H9 (cell line): ENCODE results near the gene GRM5. TPM values are rescaled to one million over a fixed set of nuclear protein-coding genes. Genes with fewer than 3 reads are reported as not detected.
"Not testable (repeated sequence)": the region's sequence is repeated elsewhere in the genome, so short reads cannot be mapped to it uniquely, and the experiment has no call there.

Source experiments
- DNase-seq: peaks from one replicate; pipeline ENCODE4 v3.0.0-alpha.2; 2017
- H2AFZ ChIP-seq: one replicate; pipeline ENCODE4 v1.6.1; 2013; ENCODE audit warnings: mild to moderate bottlenecking, low read length, control low read depth, moderate library complexity
- H2AK5ac ChIP-seq: 2 replicates; pipeline ENCODE4 v1.6.1; 2013; ENCODE audit warnings: low read length, control low read depth, mixed read lengths; ENCODE audit not compliant: insufficient read length
- H2BK120ac ChIP-seq: one replicate; pipeline ENCODE4 v1.6.1; 2013; ENCODE audit warnings: low read depth, mild to moderate bottlenecking, low read length, control low read depth, inconsistent platforms; ENCODE audit not compliant: poor library complexity, severe bottlenecking
- H2BK12ac ChIP-seq: 2 replicates; pipeline ENCODE4 v1.6.1; 2013; ENCODE audit warnings: low read length, control low read depth, mixed read lengths, low read depth; ENCODE audit not compliant: insufficient read length
- H2BK15ac ChIP-seq: 2 replicates; pipeline ENCODE4 v1.6.1; 2013; ENCODE audit warnings: low read depth, low read length, control low read depth
- H2BK20ac ChIP-seq: one replicate; pipeline ENCODE4 v1.6.1; 2013; ENCODE audit warnings: low read depth, mild to moderate bottlenecking, low read length, control low read depth, inconsistent platforms; ENCODE audit not compliant: poor library complexity, severe bottlenecking
- H2BK5ac ChIP-seq: 2 replicates; pipeline ENCODE4 v1.6.1; 2013; ENCODE audit warnings: low read length, control low read depth, mixed read lengths; ENCODE audit not compliant: insufficient read length
- H3K14ac ChIP-seq: 2 replicates; pipeline ENCODE4 v1.6.1; 2013; ENCODE audit warnings: low read length, control low read depth; ENCODE audit not compliant: insufficient read depth
- H3K18ac ChIP-seq: 2 replicates; pipeline ENCODE4 v1.6.1; 2013; ENCODE audit warnings: low read depth, mild to moderate bottlenecking, mixed read lengths, low read length, control low read depth; ENCODE audit not compliant: insufficient read length
- H3K23ac ChIP-seq: 2 replicates; pipeline ENCODE4 v1.6.1; 2013; ENCODE audit warnings: low read length, control low read depth, mixed read lengths, low read depth; ENCODE audit not compliant: insufficient read length
- H3K23me2 ChIP-seq: 2 replicates; pipeline ENCODE4 v1.6.1; 2013; ENCODE audit warnings: low read depth, mild to moderate bottlenecking, mixed read lengths, low read length, control low read depth; ENCODE audit not compliant: insufficient read length, poor library complexity, severe bottlenecking
- H3K27ac ChIP-seq: 2 replicates; pipeline ENCODE4 v1.5.1; 2013; ENCODE audit warnings: low read length, control low read depth, mixed read lengths, low read depth; ENCODE audit not compliant: insufficient read length
- H3K27me3 ChIP-seq: 2 replicates; pipeline ENCODE4 v1.6.1; 2013; ENCODE audit warnings: low read length, control low read depth, inconsistent platforms; ENCODE audit not compliant: insufficient read depth
- H3K4ac ChIP-seq: 2 replicates; pipeline ENCODE4 v1.6.1; 2013; ENCODE audit warnings: low read depth, mild to moderate bottlenecking, control low read depth, inconsistent platforms, low read length, moderate library complexity
- H3K4me1 ChIP-seq: 2 replicates; pipeline ENCODE4 v1.6.1; 2013; ENCODE audit warnings: low read length, control low read depth, inconsistent platforms; ENCODE audit not compliant: insufficient read depth
- H3K4me2 ChIP-seq: 2 replicates; pipeline ENCODE4 v1.6.1; 2013; ENCODE audit warnings: low read length, control low read depth, mixed read lengths; ENCODE audit not compliant: insufficient read length, insufficient read depth
- H3K56ac ChIP-seq: 2 replicates; pipeline ENCODE4 v1.6.1; 2013; ENCODE audit warnings: low read depth, mild to moderate bottlenecking, mixed read lengths, low read length, control low read depth; ENCODE audit not compliant: insufficient read length
- H3K79me1 ChIP-seq: 2 replicates; pipeline ENCODE4 v1.6.1; 2013; ENCODE audit warnings: low read depth, mild to moderate bottlenecking, moderate library complexity, low read length, control low read depth, inconsistent platforms; ENCODE audit not compliant: insufficient read depth, poor library complexity, severe bottlenecking
- H3K79me2 ChIP-seq: 2 replicates; pipeline ENCODE4 v1.6.1; 2013; ENCODE audit warnings: low read length, control low read depth, inconsistent platforms; ENCODE audit not compliant: insufficient read depth
- H3K9ac ChIP-seq: 2 replicates; pipeline ENCODE4 v1.6.1; 2013; ENCODE audit warnings: low read length, control low read depth, mixed read lengths; ENCODE audit not compliant: insufficient read length; ENCODE audit errors: extremely low read depth
- H3K9me3 ChIP-seq: one replicate; pipeline ENCODE4 v1.6.1; 2013; ENCODE audit warnings: low read depth, low read length, inconsistent platforms; ENCODE audit not compliant: control insufficient read depth
- H3T11ph ChIP-seq: one replicate; pipeline ENCODE4 v1.6.1; 2013; ENCODE audit warnings: mild to moderate bottlenecking, low read length, control low read depth, inconsistent platforms
- H4K20me1 ChIP-seq: one replicate; pipeline ENCODE4 v1.6.1; 2013; ENCODE audit not compliant: control insufficient read depth, insufficient read length, insufficient read depth
- H4K5ac ChIP-seq: 2 replicates; pipeline ENCODE4 v1.6.1; 2013; ENCODE audit warnings: low read depth, mild to moderate bottlenecking, mixed read lengths, low read length, control low read depth; ENCODE audit not compliant: insufficient read length
- H4K8ac ChIP-seq: replicated peaks from 2 replicates; pipeline ENCODE4 v1.6.1; 2013; ENCODE audit warnings: low read length, control low read depth, mixed read lengths, low read depth; ENCODE audit not compliant: insufficient read length
- H4K91ac ChIP-seq: 2 replicates; pipeline ENCODE4 v1.6.1; 2013; ENCODE audit warnings: low read depth, mild to moderate bottlenecking, moderate library complexity, mixed read lengths, low read length, control low read depth; ENCODE audit not compliant: insufficient read length
- H3K27ac Mint-ChIP-seq, 3 experiments: 2 replicates in 2 of 3; 3 replicates in 1 of 3; pipeline ENCODE4 v1.8.0; 2020 to 2021; ENCODE audit warnings: mixed read lengths in 3 of 3, mild to moderate bottlenecking in 1 of 3, moderate library complexity in 1 of 3
- H3K27me3 Mint-ChIP-seq: 2 replicates; pipeline ENCODE4 v1.8.0; 2021; ENCODE audit warnings: low read depth, mild to moderate bottlenecking, moderate library complexity, mixed read lengths
- H3K36me3 Mint-ChIP-seq, 3 experiments: 2 replicates in 2 of 3; 3 replicates in 1 of 3; pipeline ENCODE4 v1.8.0; 2020 to 2021; ENCODE audit warnings: low read depth in 3 of 3, mixed read lengths in 3 of 3; ENCODE audit not compliant: insufficient read depth in 1 of 3
- H3K4me1 Mint-ChIP-seq, 2 experiments: 2 replicates each; pipeline ENCODE4 v1.8.0; 2020; ENCODE audit warnings: mixed read lengths in 2 of 2
- H3K4me3 Mint-ChIP-seq, 2 experiments: 2 replicates in 1 of 2; 3 replicates in 1 of 2; pipeline ENCODE4 v1.8.0; 2020 to 2021; ENCODE audit warnings: mild to moderate bottlenecking in 2 of 2, mixed read lengths in 2 of 2, moderate library complexity in 1 of 2
- H3K9me3 Mint-ChIP-seq, 2 experiments: 2 replicates in 1 of 2; 3 replicates in 1 of 2; pipeline ENCODE4 v1.8.0; 2020; ENCODE audit warnings: mild to moderate bottlenecking in 2 of 2, mixed read lengths in 2 of 2, moderate library complexity in 1 of 2
- WGBS: extraction: QIAGEN DNeasy Blood & Tissue Kit; methylation state at CpG from one replicate; pipeline ENCODE4 v1.1.7; 2013; ENCODE audit warnings: missing lambda C conversion rate, low lambda C conversion rate, mixed read lengths; ENCODE audit not compliant: insufficient read length; ENCODE audit errors: extremely low coverage; 5-methylcytosine and 5-hydroxymethylcytosine counted together
- total RNA-seq: library from RNA; stranded (reverse); gene quantifications from 2 replicates; pipeline ENCODE4 v1.2.1, GENCODE V29; 2021

Gene GRM5
- total RNA-seq, 1 experiment from 2014 or later, result not detected

GRCh38 chr11:88458047-88458446 is 607.7 kb downstream of the GRM5 start:
- not testable (repeated sequence) for H2BK12ac ChIP-seq, H3K9me3 ChIP-seq, H3K4me1 Mint-ChIP-seq, H4K5ac ChIP-seq, H3K4me2 ChIP-seq, H3K4me1 ChIP-seq, H2BK5ac ChIP-seq, H3K23me2 ChIP-seq, H3K27ac ChIP-seq, DNase-seq, H2BK15ac ChIP-seq, H3K79me1 ChIP-seq, H3K18ac ChIP-seq, H2AFZ ChIP-seq, H3K27me3 Mint-ChIP-seq, H3K4me3 Mint-ChIP-seq, H4K20me1 ChIP-seq, H2BK120ac ChIP-seq, H3K79me2 ChIP-seq, H2AK5ac ChIP-seq, H3K56ac ChIP-seq, H3K23ac ChIP-seq, H3T11ph ChIP-seq, H3K27me3 ChIP-seq, H3K4ac ChIP-seq, H3K9ac ChIP-seq, H4K8ac ChIP-seq, H2BK20ac ChIP-seq, H3K14ac ChIP-seq, H4K91ac ChIP-seq, H3K27ac Mint-ChIP-seq
- no CpG with 5 or more reads among the region's 4 CpGs for WGBS
- Mint-ChIP-seq H3K9me3 (peaks cover 16 to 25% of the 10 kb centered on the region in 2 experiments), H3K36me3 (peaks cover 5 to 21% (median 6%) of the 10 kb centered on the region in 3 experiments; a peak in 6 of 7 replicates)
